Fibroblast of lung (primary cell): ENCODE results near the gene CPA4.

Experiments
- EZH2 ChIP-seq: IDR thresholded peaks from 2 replicates; pipeline ENCODE4 v1.5.1; 2012; ENCODE audit warnings: low read length, control low read depth, mild to moderate bottlenecking; ENCODE audit errors: missing control alignments
- TF ChIP-seq, protein P1 (sequence below), 2 donors: IDR thresholded peaks in 1 of 2; conservative IDR thresholded peaks in 1 of 2; 1 replicate in 1 of 2; 2 replicates in 1 of 2; pipeline ENCODE4 v1.5.1; 2011 to 2012; ENCODE audit warnings: low read length in 2 of 2, control low read depth in 1 of 2, inconsistent platforms in 1 of 2, low read depth in 1 of 2, mild to moderate bottlenecking in 1 of 2

DNA sequence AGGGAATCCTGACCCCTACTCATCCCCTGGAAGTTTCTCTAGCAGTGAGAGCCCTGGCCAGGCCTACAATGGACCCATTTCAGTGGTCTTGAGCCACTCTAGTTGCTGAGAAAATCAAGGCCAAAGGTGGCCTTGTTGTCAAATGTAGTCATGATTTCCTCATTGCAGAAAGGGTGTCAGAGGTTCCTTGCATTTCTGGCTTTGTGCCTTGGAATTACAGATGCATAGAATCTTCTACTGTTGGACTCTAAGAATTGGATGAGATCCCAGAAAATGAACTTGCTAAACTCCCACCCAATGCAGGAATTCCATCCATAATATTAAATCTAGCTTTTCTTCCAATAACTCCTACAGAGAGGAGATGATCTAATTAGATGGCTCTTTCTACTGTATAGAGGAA, 14.1 kb upstream of the CPA4 start:
- TF ChIP-seq, protein P1, sequence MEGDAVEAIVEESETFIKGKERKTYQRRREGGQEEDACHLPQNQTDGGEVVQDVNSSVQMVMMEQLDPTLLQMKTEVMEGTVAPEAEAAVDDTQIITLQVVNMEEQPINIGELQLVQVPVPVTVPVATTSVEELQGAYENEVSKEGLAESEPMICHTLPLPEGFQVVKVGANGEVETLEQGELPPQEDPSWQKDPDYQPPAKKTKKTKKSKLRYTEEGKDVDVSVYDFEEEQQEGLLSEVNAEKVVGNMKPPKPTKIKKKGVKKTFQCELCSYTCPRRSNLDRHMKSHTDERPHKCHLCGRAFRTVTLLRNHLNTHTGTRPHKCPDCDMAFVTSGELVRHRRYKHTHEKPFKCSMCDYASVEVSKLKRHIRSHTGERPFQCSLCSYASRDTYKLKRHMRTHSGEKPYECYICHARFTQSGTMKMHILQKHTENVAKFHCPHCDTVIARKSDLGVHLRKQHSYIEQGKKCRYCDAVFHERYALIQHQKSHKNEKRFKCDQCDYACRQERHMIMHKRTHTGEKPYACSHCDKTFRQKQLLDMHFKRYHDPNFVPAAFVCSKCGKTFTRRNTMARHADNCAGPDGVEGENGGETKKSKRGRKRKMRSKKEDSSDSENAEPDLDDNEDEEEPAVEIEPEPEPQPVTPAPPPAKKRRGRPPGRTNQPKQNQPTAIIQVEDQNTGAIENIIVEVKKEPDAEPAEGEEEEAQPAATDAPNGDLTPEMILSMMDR (conservative IDR thresholded peaks at IDR 0.05 in 1 of 2, IDR thresholded peaks at IDR 0.05 in 1 of 2; ENCODE audit: low read depth in 1 of 2, low read length in 2 of 2), result no peak
- no peak for TF ChIP-seq EZH2
